H9 (cell line): ENCODE data around the gene LILRA1. TPM values are rescaled to one million over a fixed set of nuclear protein-coding genes. Genes with fewer than 3 reads are reported as not detected.
A peak's percentile ranks its signal among the peaks of the same experiment; 100 is the strongest.

Source experiments
- DNase-seq: peaks from one replicate; pipeline ENCODE4 v3.0.0-alpha.2; 2017
- H2AFZ ChIP-seq: one replicate; pipeline ENCODE4 v1.6.1; 2013; ENCODE audit warnings: mild to moderate bottlenecking, low read length, control low read depth, moderate library complexity
- H2AK5ac ChIP-seq: 2 replicates; pipeline ENCODE4 v1.6.1; 2013; ENCODE audit warnings: low read length, control low read depth, mixed read lengths; ENCODE audit not compliant: insufficient read length
- H2BK120ac ChIP-seq: one replicate; pipeline ENCODE4 v1.6.1; 2013; ENCODE audit warnings: low read depth, mild to moderate bottlenecking, low read length, control low read depth, inconsistent platforms; ENCODE audit not compliant: poor library complexity, severe bottlenecking
- H2BK12ac ChIP-seq: 2 replicates; pipeline ENCODE4 v1.6.1; 2013; ENCODE audit warnings: low read length, control low read depth, mixed read lengths, low read depth; ENCODE audit not compliant: insufficient read length
- H2BK15ac ChIP-seq: 2 replicates; pipeline ENCODE4 v1.6.1; 2013; ENCODE audit warnings: low read depth, low read length, control low read depth
- H2BK20ac ChIP-seq: one replicate; pipeline ENCODE4 v1.6.1; 2013; ENCODE audit warnings: low read depth, mild to moderate bottlenecking, low read length, control low read depth, inconsistent platforms; ENCODE audit not compliant: poor library complexity, severe bottlenecking
- H2BK5ac ChIP-seq: 2 replicates; pipeline ENCODE4 v1.6.1; 2013; ENCODE audit warnings: low read length, control low read depth, mixed read lengths; ENCODE audit not compliant: insufficient read length
- H3K14ac ChIP-seq: 2 replicates; pipeline ENCODE4 v1.6.1; 2013; ENCODE audit warnings: low read length, control low read depth; ENCODE audit not compliant: insufficient read depth
- H3K18ac ChIP-seq: 2 replicates; pipeline ENCODE4 v1.6.1; 2013; ENCODE audit warnings: low read depth, mild to moderate bottlenecking, mixed read lengths, low read length, control low read depth; ENCODE audit not compliant: insufficient read length
- H3K23ac ChIP-seq: 2 replicates; pipeline ENCODE4 v1.6.1; 2013; ENCODE audit warnings: low read length, control low read depth, mixed read lengths, low read depth; ENCODE audit not compliant: insufficient read length
- H3K23me2 ChIP-seq: 2 replicates; pipeline ENCODE4 v1.6.1; 2013; ENCODE audit warnings: low read depth, mild to moderate bottlenecking, mixed read lengths, low read length, control low read depth; ENCODE audit not compliant: insufficient read length, poor library complexity, severe bottlenecking
- H3K27ac ChIP-seq: 2 replicates; pipeline ENCODE4 v1.5.1; 2013; ENCODE audit warnings: low read length, control low read depth, mixed read lengths, low read depth; ENCODE audit not compliant: insufficient read length
- H3K27me3 ChIP-seq: 2 replicates; pipeline ENCODE4 v1.6.1; 2013; ENCODE audit warnings: low read length, control low read depth, inconsistent platforms; ENCODE audit not compliant: insufficient read depth
- H3K4ac ChIP-seq: 2 replicates; pipeline ENCODE4 v1.6.1; 2013; ENCODE audit warnings: low read depth, mild to moderate bottlenecking, control low read depth, inconsistent platforms, low read length, moderate library complexity
- H3K4me1 ChIP-seq: 2 replicates; pipeline ENCODE4 v1.6.1; 2013; ENCODE audit warnings: low read length, control low read depth, inconsistent platforms; ENCODE audit not compliant: insufficient read depth
- H3K4me2 ChIP-seq: 2 replicates; pipeline ENCODE4 v1.6.1; 2013; ENCODE audit warnings: low read length, control low read depth, mixed read lengths; ENCODE audit not compliant: insufficient read length, insufficient read depth
- H3K56ac ChIP-seq: 2 replicates; pipeline ENCODE4 v1.6.1; 2013; ENCODE audit warnings: low read depth, mild to moderate bottlenecking, mixed read lengths, low read length, control low read depth; ENCODE audit not compliant: insufficient read length
- H3K79me1 ChIP-seq: 2 replicates; pipeline ENCODE4 v1.6.1; 2013; ENCODE audit warnings: low read depth, mild to moderate bottlenecking, moderate library complexity, low read length, control low read depth, inconsistent platforms; ENCODE audit not compliant: insufficient read depth, poor library complexity, severe bottlenecking
- H3K79me2 ChIP-seq: 2 replicates; pipeline ENCODE4 v1.6.1; 2013; ENCODE audit warnings: low read length, control low read depth, inconsistent platforms; ENCODE audit not compliant: insufficient read depth
- H3K9ac ChIP-seq: 2 replicates; pipeline ENCODE4 v1.6.1; 2013; ENCODE audit warnings: low read length, control low read depth, mixed read lengths; ENCODE audit not compliant: insufficient read length; ENCODE audit errors: extremely low read depth
- H3K9me3 ChIP-seq: one replicate; pipeline ENCODE4 v1.6.1; 2013; ENCODE audit warnings: low read depth, low read length, inconsistent platforms; ENCODE audit not compliant: control insufficient read depth
- H3T11ph ChIP-seq: one replicate; pipeline ENCODE4 v1.6.1; 2013; ENCODE audit warnings: mild to moderate bottlenecking, low read length, control low read depth, inconsistent platforms
- H4K20me1 ChIP-seq: one replicate; pipeline ENCODE4 v1.6.1; 2013; ENCODE audit not compliant: control insufficient read depth, insufficient read length, insufficient read depth
- H4K5ac ChIP-seq: 2 replicates; pipeline ENCODE4 v1.6.1; 2013; ENCODE audit warnings: low read depth, mild to moderate bottlenecking, mixed read lengths, low read length, control low read depth; ENCODE audit not compliant: insufficient read length
- H4K8ac ChIP-seq: replicated peaks from 2 replicates; pipeline ENCODE4 v1.6.1; 2013; ENCODE audit warnings: low read length, control low read depth, mixed read lengths, low read depth; ENCODE audit not compliant: insufficient read length
- H4K91ac ChIP-seq: 2 replicates; pipeline ENCODE4 v1.6.1; 2013; ENCODE audit warnings: low read depth, mild to moderate bottlenecking, moderate library complexity, mixed read lengths, low read length, control low read depth; ENCODE audit not compliant: insufficient read length
- H3K27ac Mint-ChIP-seq, 3 experiments: 2 replicates in 2 of 3; 3 replicates in 1 of 3; pipeline ENCODE4 v1.8.0; 2020 to 2021; ENCODE audit warnings: mixed read lengths in 3 of 3, mild to moderate bottlenecking in 1 of 3, moderate library complexity in 1 of 3
- H3K27me3 Mint-ChIP-seq: 2 replicates; pipeline ENCODE4 v1.8.0; 2021; ENCODE audit warnings: low read depth, mild to moderate bottlenecking, moderate library complexity, mixed read lengths
- H3K36me3 Mint-ChIP-seq, 3 experiments: 2 replicates in 2 of 3; 3 replicates in 1 of 3; pipeline ENCODE4 v1.8.0; 2020 to 2021; ENCODE audit warnings: low read depth in 3 of 3, mixed read lengths in 3 of 3; ENCODE audit not compliant: insufficient read depth in 1 of 3
- H3K4me1 Mint-ChIP-seq, 2 experiments: 2 replicates each; pipeline ENCODE4 v1.8.0; 2020; ENCODE audit warnings: mixed read lengths in 2 of 2
- H3K4me3 Mint-ChIP-seq, 2 experiments: 2 replicates in 1 of 2; 3 replicates in 1 of 2; pipeline ENCODE4 v1.8.0; 2020 to 2021; ENCODE audit warnings: mild to moderate bottlenecking in 2 of 2, mixed read lengths in 2 of 2, moderate library complexity in 1 of 2
- H3K9me3 Mint-ChIP-seq, 2 experiments: 2 replicates in 1 of 2; 3 replicates in 1 of 2; pipeline ENCODE4 v1.8.0; 2020; ENCODE audit warnings: mild to moderate bottlenecking in 2 of 2, mixed read lengths in 2 of 2, moderate library complexity in 1 of 2
- CTCF ChIP-seq: fragments of 200-600 bp; sonication (generic); conservative IDR thresholded peaks from 3 replicates; pipeline ENCODE4 v1.8.0; 2021; ENCODE audit warnings: antibody characterized with exemption, mild to moderate bottlenecking
- WGBS: extraction: QIAGEN DNeasy Blood & Tissue Kit; methylation state at CpG from one replicate; pipeline ENCODE4 v1.1.7; 2013; ENCODE audit warnings: missing lambda C conversion rate, low lambda C conversion rate, mixed read lengths; ENCODE audit not compliant: insufficient read length; ENCODE audit errors: extremely low coverage; 5-methylcytosine and 5-hydroxymethylcytosine counted together
- total RNA-seq: library from RNA; stranded (reverse); gene quantifications from 2 replicates; pipeline ENCODE4 v1.2.1, GENCODE V29; 2021

LILRA1 gene
- total RNA-seq, 1 experiment from 2014 or later: not detected

GRCh38 chr19:54576411-54576976 lies 16.9 kb upstream of the LILRA1 start:
- Histone ChIP-seq H3K79me1 (no peaks in the 10 kb centered on the region), H3K23ac (no peak overlapping the region), H3K4ac (no peak overlapping the region), H3K4me2 (no peak overlapping the region), H2BK120ac (no peak overlapping the region), H3K4me1 (no peaks in the 10 kb centered on the region), H3K9me3 (peaks cover 59% of the 10 kb centered on the region), H3K14ac (no peak overlapping the region), H2BK15ac (no peak overlapping the region), H3K27ac (no peak overlapping the region), H2AK5ac (no peak overlapping the region), H3K18ac (no peak overlapping the region), H3K79me2 (no peaks in the 10 kb centered on the region), H2BK12ac (no peak overlapping the region), H4K20me1 (no peaks in the 10 kb centered on the region), H2AFZ (no peak overlapping the region), H4K5ac (no peak overlapping the region), H4K8ac (no peak overlapping the region), H4K91ac (no peak overlapping the region), H3T11ph (no peak overlapping the region), H2BK5ac (no peak overlapping the region), H3K27me3 (no peaks in the 10 kb centered on the region), H3K23me2 (no peaks in the 10 kb centered on the region), H2BK20ac (no peak overlapping the region), H3K56ac (no peak overlapping the region), H3K9ac (no peak overlapping the region)
- peaks cover 8% of the 10 kb centered on the region for H3K27me3 Mint-ChIP-seq
- H3K9me3 Mint-ChIP-seq: peaks cover 83 to 88% of the 10 kb centered on the region in 2 experiments
- WGBS: no CpG with 5 or more reads among the region's 6 CpGs
- H3K36me3 Mint-ChIP-seq: peaks cover 0 to 9% (median 6%) of the 10 kb centered on the region in 3 experiments; a peak in 6 of 7 replicates
- no peak overlapping the region for H3K27ac Mint-ChIP-seq
- no peak overlapping the region for H3K4me3 Mint-ChIP-seq
- DNase-seq: peak; percentile 63
- peaks cover 3% of the 10 kb centered on the region in 2 experiments; a peak in 3 of 4 replicates for H3K4me1 Mint-ChIP-seq
- no peak for TF ChIP-seq CTCF
